PFSK-1 (cell line): Measurements from ENCODE around the gene CCL26.

Experiments used
- FOXP2 ChIP-seq: optimal IDR thresholded peaks from 2 replicates; pipeline ENCODE3; 2011; ENCODE audit warnings: borderline replicate concordance, control low read depth, inconsistent platforms; ENCODE audit not compliant: insufficient read depth; ENCODE audit errors: extremely low read length, extremely low read depth
- POLR2AphosphoS5 ChIP-seq: IDR thresholded peaks from 2 replicates; pipeline ENCODE4 v1.6.1; 2012; ENCODE audit warnings: low read depth, mild to moderate bottlenecking, control low read depth, low read length, moderate library complexity
- REST ChIP-seq, 2 experiments: IDR thresholded peaks; 2 replicates each; pipeline versions ENCODE4 v1.6.1 to v1.8.0; 2011 to 2012; ENCODE audit warnings: low read depth in 2 of 2, low read length in 2 of 2, control low read depth in 1 of 2, inconsistent platforms in 1 of 2, mild to moderate bottlenecking in 1 of 2, moderate library complexity in 1 of 2; ENCODE audit not compliant: insufficient read depth in 1 of 2
- SIN3A ChIP-seq: IDR thresholded peaks from 2 replicates; pipeline ENCODE4 v1.6.1; 2012; ENCODE audit warnings: mild to moderate bottlenecking, low read length, moderate library complexity, borderline replicate concordance; ENCODE audit not compliant: insufficient read depth
- TAF1 ChIP-seq: IDR thresholded peaks from 2 replicates; pipeline ENCODE4 v1.6.1; 2012; ENCODE audit warnings: low read length, control low read depth, borderline replicate concordance; ENCODE audit not compliant: insufficient read depth

Gene CCL26

GRCh38 chr7:75771224-75771623 is 787 bp downstream of the CCL26 start:
- no peak for TF ChIP-seq REST (IDR thresholded peaks at IDR 0.05; ENCODE audit: insufficient read depth in 1 of 2, low read depth in 2 of 2, low read length in 2 of 2)
- no peak for TF ChIP-seq TAF1
- TF ChIP-seq POLR2AphosphoS5, result no peak
- no peak for TF ChIP-seq SIN3A
- no peak for TF ChIP-seq FOXP2

DNA sequence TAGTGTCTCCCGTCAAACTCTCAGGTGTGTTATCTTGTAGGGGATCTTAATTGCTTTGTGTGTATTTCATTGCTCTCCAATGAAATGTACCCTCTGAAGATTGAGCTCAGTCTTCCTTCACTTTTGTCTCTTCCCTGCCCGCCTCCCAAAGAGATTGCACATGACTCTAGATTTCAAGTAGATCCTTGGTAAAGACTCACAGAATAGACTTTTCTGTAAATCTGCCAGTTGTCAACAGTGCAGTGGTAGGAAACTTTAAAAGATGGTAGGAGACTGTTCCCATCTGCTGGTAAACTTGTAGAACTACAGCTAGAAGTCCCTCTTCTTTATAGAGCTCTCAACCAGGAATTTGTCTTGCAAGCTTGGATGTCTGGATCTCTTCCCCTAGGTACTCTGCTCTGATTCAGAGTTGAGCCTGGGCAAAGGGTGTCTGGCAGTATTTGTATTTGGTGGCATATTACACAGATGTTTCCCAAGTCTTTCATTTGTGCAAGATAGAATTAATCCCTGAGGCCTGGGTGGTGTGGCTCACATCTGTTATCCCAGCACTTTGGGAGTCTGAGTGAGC is 9.6 kb downstream of the CCL26 start:
- TF ChIP-seq FOXP2, result no peak
- no peak for TF ChIP-seq SIN3A
- no peak for TF ChIP-seq POLR2AphosphoS5
- no peak for TF ChIP-seq REST (IDR thresholded peaks at IDR 0.05; ENCODE audit: insufficient read depth in 1 of 2, low read depth in 2 of 2, low read length in 2 of 2)
- no peak for TF ChIP-seq TAF1

DNA sequence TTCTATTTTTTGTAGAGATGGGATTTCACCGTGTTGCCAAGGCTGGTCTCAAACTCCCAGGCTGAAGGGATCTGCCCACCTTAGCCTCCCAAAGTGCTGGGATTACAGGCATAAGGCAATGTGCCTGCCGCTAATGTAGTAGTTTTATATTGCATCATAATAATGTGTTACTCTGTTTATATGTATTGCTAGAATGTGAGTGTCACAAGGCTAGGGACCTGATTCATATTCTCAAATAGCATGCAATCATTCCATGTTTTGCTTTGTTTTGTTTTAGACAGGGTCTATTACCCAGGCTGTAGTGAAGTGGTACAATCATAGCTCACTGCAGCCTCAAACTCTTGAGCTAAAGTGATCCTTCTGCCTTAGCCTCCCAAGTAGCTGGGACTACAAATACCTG is 13.5 kb downstream of the CCL26 start:
- TF ChIP-seq POLR2AphosphoS5 (no peak), TAF1 (no peak), SIN3A (no peak), FOXP2 (no peak), REST (IDR thresholded peaks at IDR 0.05; ENCODE audit: insufficient read depth in 1 of 2, low read depth in 2 of 2, low read length in 2 of 2) (no peak)

DNA sequence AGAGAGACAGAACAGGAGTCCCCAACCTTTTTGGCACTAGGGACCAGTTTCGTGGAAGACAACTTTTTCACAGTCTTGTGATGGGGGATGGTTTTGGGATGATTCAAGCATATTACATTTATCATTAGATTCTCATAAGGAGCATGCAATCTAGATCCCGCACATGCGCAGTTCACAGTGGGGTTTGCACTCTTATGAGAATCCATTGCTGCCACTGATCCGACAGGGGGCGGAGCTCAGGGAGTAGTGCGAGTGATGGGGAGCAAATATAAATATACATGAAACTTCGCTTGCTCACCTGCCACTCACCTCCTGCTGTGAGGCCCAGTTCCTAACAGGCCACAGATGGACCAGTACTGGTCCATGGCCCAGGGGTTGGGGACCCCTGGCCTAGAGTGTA is 14.2 kb downstream of the CCL26 start:
- no peak for TF ChIP-seq REST (IDR thresholded peaks at IDR 0.05; ENCODE audit: insufficient read depth in 1 of 2, low read depth in 2 of 2, low read length in 2 of 2)
- TF ChIP-seq FOXP2, result no peak
- TF ChIP-seq SIN3A, result no peak
- no peak for TF ChIP-seq POLR2AphosphoS5
- no peak for TF ChIP-seq TAF1

GRCh38 chr7:75756991-75757676 is 14.9 kb downstream of the CCL26 start:
- TF ChIP-seq FOXP2 (no peak), TAF1 (no peak), REST (IDR thresholded peaks at IDR 0.05; ENCODE audit: insufficient read depth in 1 of 2, low read depth in 2 of 2, low read length in 2 of 2) (no peak), POLR2AphosphoS5 (no peak), SIN3A (no peak)
